H9 (cell line): Measurements from ENCODE around the gene CGGBP1. TPM values are rescaled to one million over a fixed set of nuclear protein-coding genes. Genes with fewer than 3 reads are reported as not detected.

Experiments used
- DNase-seq: peaks from one replicate; pipeline ENCODE4 v3.0.0-alpha.2; 2017
- H2AFZ ChIP-seq: one replicate; pipeline ENCODE4 v1.6.1; 2013; ENCODE audit warnings: mild to moderate bottlenecking, low read length, control low read depth, moderate library complexity
- H2AK5ac ChIP-seq: 2 replicates; pipeline ENCODE4 v1.6.1; 2013; ENCODE audit warnings: low read length, control low read depth, mixed read lengths; ENCODE audit not compliant: insufficient read length
- H2BK120ac ChIP-seq: one replicate; pipeline ENCODE4 v1.6.1; 2013; ENCODE audit warnings: low read depth, mild to moderate bottlenecking, low read length, control low read depth, inconsistent platforms; ENCODE audit not compliant: poor library complexity, severe bottlenecking
- H2BK12ac ChIP-seq: 2 replicates; pipeline ENCODE4 v1.6.1; 2013; ENCODE audit warnings: low read length, control low read depth, mixed read lengths, low read depth; ENCODE audit not compliant: insufficient read length
- H2BK15ac ChIP-seq: 2 replicates; pipeline ENCODE4 v1.6.1; 2013; ENCODE audit warnings: low read depth, low read length, control low read depth
- H2BK20ac ChIP-seq: one replicate; pipeline ENCODE4 v1.6.1; 2013; ENCODE audit warnings: low read depth, mild to moderate bottlenecking, low read length, control low read depth, inconsistent platforms; ENCODE audit not compliant: poor library complexity, severe bottlenecking
- H2BK5ac ChIP-seq: 2 replicates; pipeline ENCODE4 v1.6.1; 2013; ENCODE audit warnings: low read length, control low read depth, mixed read lengths; ENCODE audit not compliant: insufficient read length
- H3K14ac ChIP-seq: 2 replicates; pipeline ENCODE4 v1.6.1; 2013; ENCODE audit warnings: low read length, control low read depth; ENCODE audit not compliant: insufficient read depth
- H3K18ac ChIP-seq: 2 replicates; pipeline ENCODE4 v1.6.1; 2013; ENCODE audit warnings: low read depth, mild to moderate bottlenecking, mixed read lengths, low read length, control low read depth; ENCODE audit not compliant: insufficient read length
- H3K23ac ChIP-seq: 2 replicates; pipeline ENCODE4 v1.6.1; 2013; ENCODE audit warnings: low read length, control low read depth, mixed read lengths, low read depth; ENCODE audit not compliant: insufficient read length
- H3K23me2 ChIP-seq: 2 replicates; pipeline ENCODE4 v1.6.1; 2013; ENCODE audit warnings: low read depth, mild to moderate bottlenecking, mixed read lengths, low read length, control low read depth; ENCODE audit not compliant: insufficient read length, poor library complexity, severe bottlenecking
- H3K27ac ChIP-seq: 2 replicates; pipeline ENCODE4 v1.5.1; 2013; ENCODE audit warnings: low read length, control low read depth, mixed read lengths, low read depth; ENCODE audit not compliant: insufficient read length
- H3K27me3 ChIP-seq: 2 replicates; pipeline ENCODE4 v1.6.1; 2013; ENCODE audit warnings: low read length, control low read depth, inconsistent platforms; ENCODE audit not compliant: insufficient read depth
- H3K4ac ChIP-seq: 2 replicates; pipeline ENCODE4 v1.6.1; 2013; ENCODE audit warnings: low read depth, mild to moderate bottlenecking, control low read depth, inconsistent platforms, low read length, moderate library complexity
- H3K4me1 ChIP-seq: 2 replicates; pipeline ENCODE4 v1.6.1; 2013; ENCODE audit warnings: low read length, control low read depth, inconsistent platforms; ENCODE audit not compliant: insufficient read depth
- H3K4me2 ChIP-seq: 2 replicates; pipeline ENCODE4 v1.6.1; 2013; ENCODE audit warnings: low read length, control low read depth, mixed read lengths; ENCODE audit not compliant: insufficient read length, insufficient read depth
- H3K56ac ChIP-seq: 2 replicates; pipeline ENCODE4 v1.6.1; 2013; ENCODE audit warnings: low read depth, mild to moderate bottlenecking, mixed read lengths, low read length, control low read depth; ENCODE audit not compliant: insufficient read length
- H3K79me1 ChIP-seq: 2 replicates; pipeline ENCODE4 v1.6.1; 2013; ENCODE audit warnings: low read depth, mild to moderate bottlenecking, moderate library complexity, low read length, control low read depth, inconsistent platforms; ENCODE audit not compliant: insufficient read depth, poor library complexity, severe bottlenecking
- H3K79me2 ChIP-seq: 2 replicates; pipeline ENCODE4 v1.6.1; 2013; ENCODE audit warnings: low read length, control low read depth, inconsistent platforms; ENCODE audit not compliant: insufficient read depth
- H3K9ac ChIP-seq: 2 replicates; pipeline ENCODE4 v1.6.1; 2013; ENCODE audit warnings: low read length, control low read depth, mixed read lengths; ENCODE audit not compliant: insufficient read length; ENCODE audit errors: extremely low read depth
- H3K9me3 ChIP-seq: one replicate; pipeline ENCODE4 v1.6.1; 2013; ENCODE audit warnings: low read depth, low read length, inconsistent platforms; ENCODE audit not compliant: control insufficient read depth
- H3T11ph ChIP-seq: one replicate; pipeline ENCODE4 v1.6.1; 2013; ENCODE audit warnings: mild to moderate bottlenecking, low read length, control low read depth, inconsistent platforms
- H4K20me1 ChIP-seq: one replicate; pipeline ENCODE4 v1.6.1; 2013; ENCODE audit not compliant: control insufficient read depth, insufficient read length, insufficient read depth
- H4K5ac ChIP-seq: 2 replicates; pipeline ENCODE4 v1.6.1; 2013; ENCODE audit warnings: low read depth, mild to moderate bottlenecking, mixed read lengths, low read length, control low read depth; ENCODE audit not compliant: insufficient read length
- H4K8ac ChIP-seq: replicated peaks from 2 replicates; pipeline ENCODE4 v1.6.1; 2013; ENCODE audit warnings: low read length, control low read depth, mixed read lengths, low read depth; ENCODE audit not compliant: insufficient read length
- H4K91ac ChIP-seq: 2 replicates; pipeline ENCODE4 v1.6.1; 2013; ENCODE audit warnings: low read depth, mild to moderate bottlenecking, moderate library complexity, mixed read lengths, low read length, control low read depth; ENCODE audit not compliant: insufficient read length
- H3K27ac Mint-ChIP-seq, 3 experiments: 2 replicates in 2 of 3; 3 replicates in 1 of 3; pipeline ENCODE4 v1.8.0; 2020 to 2021; ENCODE audit warnings: mixed read lengths in 3 of 3, mild to moderate bottlenecking in 1 of 3, moderate library complexity in 1 of 3
- H3K27me3 Mint-ChIP-seq: 2 replicates; pipeline ENCODE4 v1.8.0; 2021; ENCODE audit warnings: low read depth, mild to moderate bottlenecking, moderate library complexity, mixed read lengths
- H3K36me3 Mint-ChIP-seq, 3 experiments: 2 replicates in 2 of 3; 3 replicates in 1 of 3; pipeline ENCODE4 v1.8.0; 2020 to 2021; ENCODE audit warnings: low read depth in 3 of 3, mixed read lengths in 3 of 3; ENCODE audit not compliant: insufficient read depth in 1 of 3
- H3K4me1 Mint-ChIP-seq, 2 experiments: 2 replicates each; pipeline ENCODE4 v1.8.0; 2020; ENCODE audit warnings: mixed read lengths in 2 of 2
- H3K4me3 Mint-ChIP-seq, 2 experiments: 2 replicates in 1 of 2; 3 replicates in 1 of 2; pipeline ENCODE4 v1.8.0; 2020 to 2021; ENCODE audit warnings: mild to moderate bottlenecking in 2 of 2, mixed read lengths in 2 of 2, moderate library complexity in 1 of 2
- H3K9me3 Mint-ChIP-seq, 2 experiments: 2 replicates in 1 of 2; 3 replicates in 1 of 2; pipeline ENCODE4 v1.8.0; 2020; ENCODE audit warnings: mild to moderate bottlenecking in 2 of 2, mixed read lengths in 2 of 2, moderate library complexity in 1 of 2
- CTCF ChIP-seq: fragments of 200-600 bp; sonication (generic); conservative IDR thresholded peaks from 3 replicates; pipeline ENCODE4 v1.8.0; 2021; ENCODE audit warnings: antibody characterized with exemption, mild to moderate bottlenecking
- total RNA-seq: library from RNA; stranded (reverse); gene quantifications from 2 replicates; pipeline ENCODE4 v1.2.1, GENCODE V29; 2021

CGGBP1 gene
- total RNA-seq, 1 experiment from 2014 or later, result 75.0 TPM

GRCh38 chr3:88105325-88105724, 46.5 kb upstream of the CGGBP1 start:
- no peak overlapping the region for H2BK20ac ChIP-seq
- no peak overlapping the region for H3K56ac ChIP-seq
- no peak overlapping the region for H3K14ac ChIP-seq
- H3K27me3 Mint-ChIP-seq, result no peaks in the 10 kb centered on the region
- no peaks in the 10 kb centered on the region; a peak in 1 of 5 replicates for H3K9me3 Mint-ChIP-seq
- H3K36me3 Mint-ChIP-seq, result peaks cover 9 to 18% (median 9%) of the 10 kb centered on the region in 3 experiments
- H3T11ph ChIP-seq, result no peak overlapping the region
- H3K4ac ChIP-seq, result no peak overlapping the region
- no peak overlapping the region for H3K9ac ChIP-seq
- H3K18ac ChIP-seq, result no peak overlapping the region
- H3K4me3 Mint-ChIP-seq, result no peak overlapping the region
- no peak overlapping the region for H4K5ac ChIP-seq
- H3K4me1 Mint-ChIP-seq, result no peaks in the 10 kb centered on the region
- no peaks in the 10 kb centered on the region for H3K27me3 ChIP-seq
- no peak overlapping the region for H3K27ac Mint-ChIP-seq
- H2AFZ ChIP-seq, result no peak overlapping the region
- H3K79me2 ChIP-seq, result no peaks in the 10 kb centered on the region
- H4K8ac ChIP-seq, result no peak overlapping the region
- no peaks in the 10 kb centered on the region for H3K79me1 ChIP-seq
- TF ChIP-seq CTCF, result no peak
- no peak overlapping the region for H3K4me2 ChIP-seq
- no peak overlapping the region for H2BK5ac ChIP-seq
- no peaks in the 10 kb centered on the region for H3K4me1 ChIP-seq
- H2BK12ac ChIP-seq, result no peak overlapping the region
- H4K20me1 ChIP-seq, result no peaks in the 10 kb centered on the region
- no peaks in the 10 kb centered on the region for H3K23me2 ChIP-seq
- no peak overlapping the region for H2AK5ac ChIP-seq
- H4K91ac ChIP-seq, result no peak overlapping the region
- no peak overlapping the region for H3K27ac ChIP-seq
- H3K23ac ChIP-seq, result no peak overlapping the region
- no peak for DNase-seq
- no peak overlapping the region for H2BK120ac ChIP-seq
- H3K9me3 ChIP-seq, result no peaks in the 10 kb centered on the region
- no peak overlapping the region for H2BK15ac ChIP-seq
